SK-N-SH (cell line): Measurements from ENCODE around the gene RNF212.

Source experiments
- CTCF ChIP-seq: fragments of 200-600 bp; sonication (generic); IDR thresholded peaks from 2 replicates; pipeline ENCODE4 v1.6.1; 2017; ENCODE audit warnings: antibody characterized with exemption, mild to moderate bottlenecking, moderate library complexity
- FOXM1 ChIP-seq: IDR thresholded peaks from 2 replicates; pipeline ENCODE4 v1.4.0; 2012; ENCODE audit warnings: low read depth, mild to moderate bottlenecking
- JUND ChIP-seq: IDR thresholded peaks from 2 replicates; pipeline ENCODE4 v1.4.0; 2012
- MAX ChIP-seq: IDR thresholded peaks from 2 replicates; pipeline ENCODE4 v1.4.0; 2012; ENCODE audit warnings: low read depth
- NFIC ChIP-seq: IDR thresholded peaks from 2 replicates; pipeline ENCODE4 v1.4.0; 2012; ENCODE audit warnings: borderline replicate concordance
- POLR2AphosphoS5 ChIP-seq: IDR thresholded peaks from 2 replicates; pipeline ENCODE4 v1.6.1; 2012; ENCODE audit warnings: low read depth, low read length
- RAD21 ChIP-seq: IDR thresholded peaks from 2 replicates; pipeline ENCODE4 v1.6.1; 2012; ENCODE audit warnings: mild to moderate bottlenecking, low read length
- RXRA ChIP-seq: IDR thresholded peaks from 2 replicates; pipeline ENCODE4 v1.4.0; 2012; ENCODE audit warnings: low read depth, mild to moderate bottlenecking, borderline replicate concordance
- SMC3 ChIP-seq: IDR thresholded peaks from 2 replicates; pipeline ENCODE4 v1.6.1; 2012; ENCODE audit warnings: low read depth, low read length, improper control_type of control experiment
- USF1 ChIP-seq: IDR thresholded peaks from 2 replicates; pipeline ENCODE4 v1.4.0; 2012; ENCODE audit warnings: low read depth, borderline replicate concordance
- YY1 ChIP-seq: IDR thresholded peaks from 2 replicates; pipeline ENCODE4 v1.4.0; 2012; ENCODE audit warnings: low read depth, mild to moderate bottlenecking
- ZBTB33 ChIP-seq: IDR thresholded peaks from 2 replicates; pipeline ENCODE4 v1.4.0; 2012; ENCODE audit warnings: low read depth, borderline replicate concordance

- TF ChIP-seq RAD21: no peak
- TF ChIP-seq CTCF: no peak
- TF ChIP-seq JUND: no peak
- no peak for TF ChIP-seq USF1
- no peak for TF ChIP-seq POLR2AphosphoS5
- no peak for TF ChIP-seq YY1
- TF ChIP-seq MAX: no peak
- no peak for TF ChIP-seq SMC3
- TF ChIP-seq RXRA: no peak
- no peak for TF ChIP-seq ZBTB33
- no peak for TF ChIP-seq FOXM1
- TF ChIP-seq NFIC: no peak
Measured at GRCh38 chr4:1087371-1087770, 26.0 kb downstream of the RNF212 start.
